ENCODE data around the gene RHOV. TPM values are rescaled to one million over a fixed set of nuclear protein-coding genes. Genes with fewer than 3 reads are reported as not detected.

Gene RHOV
- total RNA-seq, 4 donors from 2014 or later = 0.67 to 1.6 (median 0.88) TPM; not detected in 1

GRCh38 chr15:40908095-40908494 is 34.1 kb upstream of the RHOV start:
- no peaks in the 10 kb centered on the region for H3K27me3 ChIP-seq
- TF ChIP-seq POLR2A (IDR thresholded peaks at IDR 0.05) (no peak), CTCF (IDR thresholded peaks at IDR 0.05) (no peak)
- H3K36me3 ChIP-seq = peaks cover 0 to 7% (median 0%) of the 10 kb centered on the region in 3 donors
- peak in 1 of 3 donors; percentile 75 for DNase-seq
- H3K27ac ChIP-seq = peak overlapping the region; percentile 84 to 93 (median 92)
- peaks cover 0 to 65% (median 17%) of the 10 kb centered on the region in 4 donors for H3K4me1 ChIP-seq
- no peaks in the 10 kb centered on the region for H3K9me3 ChIP-seq
- H3K4me3 ChIP-seq = no peak overlapping the region

- Histone ChIP-seq H3K4me1 (peaks cover 0 to 65% (median 19%) of the 10 kb centered on the region in 4 donors), H3K27me3 (no peaks in the 10 kb centered on the region), H3K36me3 (peaks cover 0 to 16% (median 0%) of the 10 kb centered on the region in 3 donors), H3K9me3 (no peaks in the 10 kb centered on the region), H3K27ac (peak overlapping the region; percentile 84 to 93 (median 92)), H3K4me3 (peak overlapping the region; percentile 30 to 60 (median 50))
- DNase-seq = peak; percentile 70 to 87 (median 83)
- TF ChIP-seq CTCF (IDR thresholded peaks at IDR 0.05) (peak in 1 of 6 experiments; percentile 15), POLR2A (IDR thresholded peaks at IDR 0.05) (peak; percentile 49 to 56)
These were observed 33.2 kb upstream of the RHOV start for GRCh38 chr15:40906991-40907802.

GRCh38 chr15:40906091-40906990 is 32.3 kb upstream of the RHOV start:
- peak; percentile 90 to 97 (median 96) for DNase-seq
- peaks cover 0 to 65% (median 19%) of the 10 kb centered on the region in 4 donors for H3K4me1 ChIP-seq
- peaks cover 0 to 20% (median 0%) of the 10 kb centered on the region in 3 donors for H3K36me3 ChIP-seq
- TF ChIP-seq POLR2A (IDR thresholded peaks at IDR 0.05) (peak; percentile 72 to 82), CTCF (IDR thresholded peaks at IDR 0.05) (peak; percentile 80 to 99 (median 96))
- peak overlapping the region; percentile 30 to 60 (median 50) for H3K4me3 ChIP-seq
- peak overlapping the region; percentile 84 to 93 (median 92) for H3K27ac ChIP-seq
- H3K9me3 ChIP-seq = no peaks in the 10 kb centered on the region
- H3K27me3 ChIP-seq = no peaks in the 10 kb centered on the region

GRCh38 chr15:40904552-40905201 is 30.6 kb upstream of the RHOV start:
- DNase-seq = no peak
- no peaks in the 10 kb centered on the region for H3K9me3 ChIP-seq
- H3K4me1 ChIP-seq = peaks cover 0 to 60% (median 19%) of the 10 kb centered on the region in 4 donors
- TF ChIP-seq POLR2A (IDR thresholded peaks at IDR 0.05) (peak in 1 of 2 donors; percentile 19), CTCF (IDR thresholded peaks at IDR 0.05) (no peak)
- H3K4me3 ChIP-seq = no peak overlapping the region
- peaks cover 0 to 36% (median 0%) of the 10 kb centered on the region in 3 donors for H3K36me3 ChIP-seq
- peak overlapping the region; percentile 84 to 93 (median 92) for H3K27ac ChIP-seq
- H3K27me3 ChIP-seq = no peaks in the 10 kb centered on the region
